Measurements from ENCODE around the gene CA6.

Gene CA6

DNA sequence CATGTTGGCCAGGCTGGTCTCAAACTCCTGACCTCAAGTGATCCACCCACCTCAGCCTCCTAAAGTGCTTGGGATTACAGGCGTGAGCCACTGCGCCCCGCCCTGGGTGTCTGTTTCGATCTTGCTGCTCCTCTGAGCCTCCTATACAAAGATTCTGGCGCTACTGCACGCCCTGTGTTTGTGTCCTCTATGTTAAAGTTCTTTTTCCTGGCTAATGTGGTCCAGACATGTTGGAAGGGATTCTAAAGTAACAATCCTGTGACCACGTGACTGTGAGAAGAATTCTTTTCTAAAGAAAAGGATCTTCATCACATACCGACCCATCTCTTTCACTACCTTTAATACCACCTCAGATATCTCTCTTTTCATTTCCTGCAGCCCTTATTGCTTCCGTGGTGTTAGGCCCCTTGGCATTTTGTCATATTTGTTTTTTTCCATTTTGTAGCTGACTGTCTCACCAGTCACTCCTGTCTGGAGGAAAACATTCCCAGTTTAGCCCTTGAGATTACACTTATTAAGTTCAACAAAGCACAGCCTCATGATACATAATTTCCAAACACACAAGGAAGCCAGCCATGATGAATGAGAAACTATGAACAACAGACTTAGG, 40.0 kb upstream of the CA6 start:
- no peak for TF ChIP-seq TOX (CRISPR knock-in tag; IDR thresholded peaks at IDR 0.05; ENCODE audit: borderline replicate concordance)
- TF ChIP-seq ZC3H10 (CRISPR knock-in tag; IDR thresholded peaks at IDR 0.05): no peak
- no peak for TF ChIP-seq ARNTL (CRISPR knock-in tag; IDR thresholded peaks at IDR 0.05; ENCODE audit: borderline replicate concordance, low read depth)
- TF ChIP-seq ZFP3 (CRISPR knock-in tag; IDR thresholded peaks at IDR 0.05): no peak
- TF ChIP-seq ISL1 (CRISPR knock-in tag; IDR thresholded peaks at IDR 0.05): no peak
- no peak for TF ChIP-seq TCF4 (CRISPR knock-in tag; IDR thresholded peaks at IDR 0.05; ENCODE audit: borderline replicate concordance)
- no peak for TF ChIP-seq ZNF565 (CRISPR knock-in tag; conservative IDR thresholded peaks at IDR 0.05; ENCODE audit: low read depth)
- no peak for TF ChIP-seq CSDC2 (CRISPR knock-in tag; IDR thresholded peaks at IDR 0.05)
- no peak for ATAC-seq

DNA sequence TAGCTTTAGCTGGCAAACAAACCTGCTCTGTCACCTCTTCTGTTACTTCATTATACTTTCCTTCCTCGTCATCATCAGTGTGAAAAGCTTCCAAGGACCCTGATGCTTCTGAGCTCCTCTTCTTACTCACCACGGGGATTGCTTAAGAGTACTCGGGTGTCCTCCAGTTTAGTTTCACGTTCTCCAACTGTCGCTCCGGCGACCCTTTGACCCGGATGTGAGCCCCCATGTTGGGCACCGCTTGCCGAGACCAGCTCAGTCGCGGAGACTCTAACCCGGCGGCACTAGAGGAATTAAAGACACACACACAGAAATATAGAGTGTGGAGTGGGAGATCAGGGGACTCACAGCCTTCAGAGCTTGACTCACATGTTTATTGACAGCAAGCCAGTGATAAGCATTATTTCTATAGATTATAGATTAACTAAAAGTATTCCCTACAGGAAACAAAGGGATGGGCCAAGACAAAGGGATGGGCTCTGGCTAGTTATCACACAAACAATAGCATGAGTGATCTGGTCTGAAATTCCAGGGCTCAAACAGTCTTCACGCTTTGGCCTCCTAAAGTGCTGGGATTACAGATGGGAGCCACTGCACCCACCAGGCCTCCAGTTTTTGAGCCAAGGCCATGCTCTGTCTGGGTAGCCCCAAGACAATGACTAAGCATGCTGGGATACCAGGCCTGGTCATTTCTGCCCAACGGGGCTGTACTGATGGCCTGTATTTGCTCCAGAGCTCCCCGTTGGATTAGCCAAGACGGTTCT, 37.1 kb upstream of the CA6 start:
- TF ChIP-seq, protein P1, sequence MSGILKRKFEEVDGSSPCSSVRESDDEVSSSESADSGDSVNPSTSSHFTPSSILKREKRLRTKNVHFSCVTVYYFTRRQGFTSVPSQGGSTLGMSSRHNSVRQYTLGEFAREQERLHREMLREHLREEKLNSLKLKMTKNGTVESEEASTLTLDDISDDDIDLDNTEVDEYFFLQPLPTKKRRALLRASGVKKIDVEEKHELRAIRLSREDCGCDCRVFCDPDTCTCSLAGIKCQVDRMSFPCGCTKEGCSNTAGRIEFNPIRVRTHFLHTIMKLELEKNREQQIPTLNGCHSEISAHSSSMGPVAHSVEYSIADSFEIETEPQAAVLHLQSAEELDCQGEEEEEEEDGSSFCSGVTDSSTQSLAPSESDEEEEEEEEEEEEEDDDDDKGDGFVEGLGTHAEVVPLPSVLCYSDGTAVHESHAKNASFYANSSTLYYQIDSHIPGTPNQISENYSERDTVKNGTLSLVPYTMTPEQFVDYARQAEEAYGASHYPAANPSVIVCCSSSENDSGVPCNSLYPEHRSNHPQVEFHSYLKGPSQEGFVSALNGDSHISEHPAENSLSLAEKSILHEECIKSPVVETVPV (CRISPR knock-in tag; IDR thresholded peaks at IDR 0.05): no peak
- TF ChIP-seq RARB (CRISPR knock-in tag; IDR thresholded peaks at IDR 0.05) (no peak), GLIS3 (CRISPR knock-in tag; IDR thresholded peaks at IDR 0.05) (no peak), ESRRG (CRISPR knock-in tag; IDR thresholded peaks at IDR 0.05) (no peak), ZC3H10 (CRISPR knock-in tag; IDR thresholded peaks at IDR 0.05) (no peak)
- TF ChIP-seq, protein P2, sequence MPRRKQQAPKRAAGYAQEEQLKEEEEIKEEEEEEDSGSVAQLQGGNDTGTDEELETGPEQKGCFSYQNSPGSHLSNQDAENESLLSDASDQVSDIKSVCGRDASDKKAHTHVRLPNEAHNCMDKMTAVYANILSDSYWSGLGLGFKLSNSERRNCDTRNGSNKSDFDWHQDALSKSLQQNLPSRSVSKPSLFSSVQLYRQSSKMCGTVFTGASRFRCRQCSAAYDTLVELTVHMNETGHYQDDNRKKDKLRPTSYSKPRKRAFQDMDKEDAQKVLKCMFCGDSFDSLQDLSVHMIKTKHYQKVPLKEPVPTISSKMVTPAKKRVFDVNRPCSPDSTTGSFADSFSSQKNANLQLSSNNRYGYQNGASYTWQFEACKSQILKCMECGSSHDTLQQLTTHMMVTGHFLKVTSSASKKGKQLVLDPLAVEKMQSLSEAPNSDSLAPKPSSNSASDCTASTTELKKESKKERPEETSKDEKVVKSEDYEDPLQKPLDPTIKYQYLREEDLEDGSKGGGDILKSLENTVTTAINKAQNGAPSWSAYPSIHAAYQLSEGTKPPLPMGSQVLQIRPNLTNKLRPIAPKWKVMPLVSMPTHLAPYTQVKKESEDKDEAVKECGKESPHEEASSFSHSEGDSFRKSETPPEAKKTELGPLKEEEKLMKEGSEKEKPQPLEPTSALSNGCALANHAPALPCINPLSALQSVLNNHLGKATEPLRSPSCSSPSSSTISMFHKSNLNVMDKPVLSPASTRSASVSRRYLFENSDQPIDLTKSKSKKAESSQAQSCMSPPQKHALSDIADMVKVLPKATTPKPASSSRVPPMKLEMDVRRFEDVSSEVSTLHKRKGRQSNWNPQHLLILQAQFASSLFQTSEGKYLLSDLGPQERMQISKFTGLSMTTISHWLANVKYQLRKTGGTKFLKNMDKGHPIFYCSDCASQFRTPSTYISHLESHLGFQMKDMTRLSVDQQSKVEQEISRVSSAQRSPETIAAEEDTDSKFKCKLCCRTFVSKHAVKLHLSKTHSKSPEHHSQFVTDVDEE (CRISPR knock-in tag; IDR thresholded peaks at IDR 0.05): no peak
- ATAC-seq: no peak

DNA sequence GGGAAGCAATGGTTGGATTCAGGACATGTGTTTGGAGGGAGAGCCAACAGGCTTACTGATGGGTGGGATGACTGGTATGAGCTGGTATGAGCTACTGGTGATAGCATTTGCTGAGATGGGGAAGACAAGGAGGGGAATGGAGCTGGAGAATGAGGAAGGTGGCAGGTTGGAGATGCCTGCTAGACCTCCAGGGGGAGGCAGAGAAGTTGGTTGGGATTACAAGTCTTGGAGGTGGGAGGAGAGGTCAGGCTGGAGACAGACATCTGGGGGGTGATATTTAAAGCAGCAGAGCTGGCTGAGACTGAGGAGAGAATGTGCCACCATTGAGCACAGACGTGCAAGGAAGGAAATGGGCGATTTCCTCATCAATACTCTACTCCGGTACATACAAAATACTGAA, 35.3 kb upstream of the CA6 start:
- no peak for TF ChIP-seq ZNF8 (CRISPR knock-in tag; IDR thresholded peaks at IDR 0.05)
- TF ChIP-seq, protein P3, sequence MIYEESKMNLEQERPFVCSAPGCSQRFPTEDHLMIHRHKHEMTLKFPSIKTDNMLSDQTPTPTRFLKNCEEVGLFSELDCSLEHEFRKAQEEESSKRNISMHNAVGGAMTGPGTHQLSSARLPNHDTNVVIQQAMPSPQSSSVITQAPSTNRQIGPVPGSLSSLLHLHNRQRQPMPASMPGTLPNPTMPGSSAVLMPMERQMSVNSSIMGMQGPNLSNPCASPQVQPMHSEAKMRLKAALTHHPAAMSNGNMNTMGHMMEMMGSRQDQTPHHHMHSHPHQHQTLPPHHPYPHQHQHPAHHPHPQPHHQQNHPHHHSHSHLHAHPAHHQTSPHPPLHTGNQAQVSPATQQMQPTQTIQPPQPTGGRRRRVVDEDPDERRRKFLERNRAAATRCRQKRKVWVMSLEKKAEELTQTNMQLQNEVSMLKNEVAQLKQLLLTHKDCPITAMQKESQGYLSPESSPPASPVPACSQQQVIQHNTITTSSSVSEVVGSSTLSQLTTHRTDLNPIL (CRISPR knock-in tag; IDR thresholded peaks at IDR 0.05; ENCODE audit: low read depth): no peak
- TF ChIP-seq, protein P1 (CRISPR knock-in tag; IDR thresholded peaks at IDR 0.05): no peak
- ATAC-seq: no peak

DNA sequence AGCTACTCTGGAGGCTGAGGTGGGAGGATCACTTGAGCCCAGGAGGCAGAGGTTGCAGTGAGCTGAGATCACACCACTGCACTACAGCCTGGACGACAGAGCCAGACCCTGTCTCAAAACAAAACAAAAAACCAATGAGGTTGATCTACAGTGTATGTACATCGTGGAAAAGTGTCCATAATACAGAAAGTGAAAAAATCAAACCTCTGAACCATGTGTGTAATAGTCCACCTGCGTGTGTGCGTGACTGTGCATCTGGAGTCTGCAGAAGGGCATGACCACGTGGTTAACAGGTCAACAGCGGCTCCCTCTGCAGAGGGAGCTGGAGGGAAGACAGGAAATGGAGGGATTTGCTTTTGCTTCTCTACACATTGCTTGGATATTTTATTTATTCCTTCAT, 34.8 kb upstream of the CA6 start:
- TF ChIP-seq TCF4 (CRISPR knock-in tag; IDR thresholded peaks at IDR 0.05; ENCODE audit: borderline replicate concordance): no peak
- ATAC-seq: no peak

DNA sequence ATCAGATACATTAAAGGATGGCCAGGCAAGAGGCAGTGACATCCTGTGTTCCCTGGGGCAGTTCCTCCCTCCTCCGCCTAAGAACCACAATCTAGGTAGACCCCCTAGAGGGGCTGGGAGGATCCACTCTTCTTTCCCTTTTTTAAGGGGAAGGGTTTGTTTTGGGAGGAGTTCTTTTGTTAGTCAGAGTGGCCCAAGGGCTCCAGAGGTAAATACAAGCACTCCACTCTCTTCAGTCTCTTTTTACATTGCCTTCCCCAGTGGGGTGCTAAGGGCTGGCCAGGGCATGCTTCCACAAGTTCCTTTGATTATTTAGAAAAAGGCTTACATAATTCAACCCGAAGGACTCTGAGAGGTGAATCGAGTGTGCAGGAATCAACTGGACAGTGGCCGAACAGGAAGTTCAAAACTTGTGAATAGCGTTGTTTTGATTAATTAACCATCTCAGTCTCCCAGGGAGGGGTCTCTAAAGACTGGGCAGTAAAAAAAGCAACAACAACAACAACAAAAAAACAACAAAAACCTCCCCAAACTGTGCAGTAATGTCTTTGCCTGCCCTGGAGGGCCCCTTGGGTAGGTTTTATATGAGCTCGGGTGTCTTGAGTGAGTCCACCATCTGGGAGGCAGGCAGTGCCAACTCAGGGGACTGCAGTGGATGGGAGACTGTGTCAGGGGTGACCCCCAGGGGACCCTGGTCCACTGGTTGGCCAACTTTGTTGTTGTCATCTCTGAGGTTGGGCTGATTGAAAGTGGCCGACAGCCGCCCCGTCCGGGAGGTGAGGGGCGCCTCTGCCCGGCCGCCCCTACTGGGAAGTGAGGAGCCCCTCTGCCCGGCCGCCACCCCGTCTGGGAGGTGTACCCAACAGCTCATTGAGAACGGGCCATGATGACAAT, 34.0 kb upstream of the CA6 start:
- ATAC-seq: no peak
- TF ChIP-seq, protein P4, sequence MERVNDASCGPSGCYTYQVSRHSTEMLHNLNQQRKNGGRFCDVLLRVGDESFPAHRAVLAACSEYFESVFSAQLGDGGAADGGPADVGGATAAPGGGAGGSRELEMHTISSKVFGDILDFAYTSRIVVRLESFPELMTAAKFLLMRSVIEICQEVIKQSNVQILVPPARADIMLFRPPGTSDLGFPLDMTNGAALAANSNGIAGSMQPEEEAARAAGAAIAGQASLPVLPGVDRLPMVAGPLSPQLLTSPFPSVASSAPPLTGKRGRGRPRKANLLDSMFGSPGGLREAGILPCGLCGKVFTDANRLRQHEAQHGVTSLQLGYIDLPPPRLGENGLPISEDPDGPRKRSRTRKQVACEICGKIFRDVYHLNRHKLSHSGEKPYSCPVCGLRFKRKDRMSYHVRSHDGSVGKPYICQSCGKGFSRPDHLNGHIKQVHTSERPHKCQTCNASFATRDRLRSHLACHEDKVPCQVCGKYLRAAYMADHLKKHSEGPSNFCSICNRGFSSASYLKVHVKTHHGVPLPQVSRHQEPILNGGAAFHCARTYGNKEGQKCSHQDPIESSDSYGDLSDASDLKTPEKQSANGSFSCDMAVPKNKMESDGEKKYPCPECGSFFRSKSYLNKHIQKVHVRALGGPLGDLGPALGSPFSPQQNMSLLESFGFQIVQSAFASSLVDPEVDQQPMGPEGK (CRISPR knock-in tag; IDR thresholded peaks at IDR 0.05; ENCODE audit: borderline replicate concordance): no peak
- no peak for TF ChIP-seq TCF4 (CRISPR knock-in tag; IDR thresholded peaks at IDR 0.05; ENCODE audit: borderline replicate concordance)

Data from SK-N-SH treated with all-trans-retinoic acid at 6 μM for 48 hours (cell line).